Loucy (cell line): ENCODE data around the gene ELL2.

Experiments used
- H2AFZ ChIP-seq: fragments of 200-600 bp; sonication (generic); 2 replicates; pipeline ENCODE4 v1.6.0; 2016; ENCODE audit warnings: antibody characterized with exemption, mild to moderate bottlenecking, low read length, moderate library complexity
- H3F3A ChIP-seq: fragments of 200-600 bp; 2 replicates; pipeline ENCODE4 v1.6.0; 2016; ENCODE audit warnings: antibody characterized with exemption, low read depth, mild to moderate bottlenecking
- H3K27me3 ChIP-seq: fragments of 200-600 bp; sonication (generic); 2 replicates; pipeline ENCODE4 v1.6.1; 2014; ENCODE audit warnings: low read length, mild to moderate bottlenecking; ENCODE audit not compliant: insufficient read depth, poor library complexity, severe bottlenecking
- H3K36me3 ChIP-seq: fragments of 200-600 bp; sonication (generic); 2 replicates; pipeline ENCODE4 v1.6.1; 2016; ENCODE audit warnings: low read length; ENCODE audit not compliant: insufficient read depth
- H3K4me1 ChIP-seq: fragments of 200-600 bp; sonication (generic); 2 replicates; pipeline ENCODE4 v1.5.1; 2014; ENCODE audit warnings: low read length, mild to moderate bottlenecking; ENCODE audit not compliant: insufficient read depth, poor library complexity, severe bottlenecking
- H3K4me2 ChIP-seq: fragments of 200-600 bp; sonication (generic); 2 replicates; pipeline ENCODE4 v1.6.0; 2014; ENCODE audit warnings: antibody characterized with exemption, low read length, low read depth, mild to moderate bottlenecking; ENCODE audit not compliant: poor library complexity, severe bottlenecking
- H3K4me3 ChIP-seq: fragments of 200-600 bp; sonication (generic); 2 replicates; pipeline ENCODE4 v1.5.1; 2014; ENCODE audit warnings: low read length, mild to moderate bottlenecking, mixed read lengths; ENCODE audit not compliant: poor library complexity, severe bottlenecking
- H3K79me2 ChIP-seq: fragments of 200-600 bp; sonication (generic); 2 replicates; pipeline ENCODE4 v1.6.1; 2014; ENCODE audit warnings: low read length; ENCODE audit not compliant: insufficient read depth
- H3K9ac ChIP-seq: fragments of 200-600 bp; sonication (generic); 2 replicates; pipeline ENCODE4 v1.6.0; 2014; ENCODE audit warnings: mild to moderate bottlenecking, low read depth, low read length, moderate library complexity; ENCODE audit not compliant: poor library complexity, severe bottlenecking
- H3K9me2 ChIP-seq: fragments of 200-600 bp; sonication (generic); replicated peaks from 2 replicates; pipeline ENCODE4 v1.6.1; 2016; ENCODE audit warnings: low read depth, low read length, mixed read lengths
- H3K9me3 ChIP-seq: fragments of 200-600 bp; sonication (generic); 2 replicates; pipeline ENCODE4 v1.6.1; 2014; ENCODE audit warnings: mild to moderate bottlenecking, antibody characterized with exemption, low read length, low read depth; ENCODE audit not compliant: insufficient read depth
- H4K20me1 ChIP-seq: fragments of 200-600 bp; sonication (generic); 2 replicates; pipeline ENCODE4 v1.6.0; 2014; ENCODE audit warnings: antibody characterized with exemption, low read length, mild to moderate bottlenecking; ENCODE audit not compliant: insufficient read depth, poor library complexity, severe bottlenecking
- CTCF ChIP-seq: fragments of 200-600 bp; sonication (generic); conservative IDR thresholded peaks from 2 replicates; pipeline ENCODE4 v1.5.1; 2014; ENCODE audit warnings: mild to moderate bottlenecking, antibody characterized with exemption, low read length
- EZH2phosphoT487 ChIP-seq: fragments of 200-600 bp; IDR thresholded peaks from 2 replicates; pipeline ENCODE4 v1.6.1; 2018; ENCODE audit warnings: antibody characterized with exemption, mild to moderate bottlenecking, moderate library complexity, borderline replicate concordance

Gene ELL2

GRCh38 chr5:95864456-95864855, 97.2 kb downstream of the ELL2 start:
- H3K9ac ChIP-seq: no peak overlapping the region
- H3K27me3 ChIP-seq: no peaks in the 10 kb centered on the region
- no peaks in the 10 kb centered on the region for H3K79me2 ChIP-seq
- no peaks in the 10 kb centered on the region for H3F3A ChIP-seq
- no peak overlapping the region for H2AFZ ChIP-seq
- H3K9me2 ChIP-seq: no peaks in the 10 kb centered on the region
- H3K36me3 ChIP-seq: no peaks in the 10 kb centered on the region
- H3K4me1 ChIP-seq: peaks cover 12% of the 10 kb centered on the region
- TF ChIP-seq EZH2phosphoT487 (no peak), CTCF (no peak)
- no peaks in the 10 kb centered on the region for H3K9me3 ChIP-seq
- no peak overlapping the region for H3K4me2 ChIP-seq
- no peaks in the 10 kb centered on the region for H4K20me1 ChIP-seq
- H3K4me3 ChIP-seq: no peak overlapping the region

GRCh38 chr5:95863383-95863757, 98.3 kb downstream of the ELL2 start:
- H3F3A ChIP-seq: no peaks in the 10 kb centered on the region
- no peak overlapping the region for H3K4me2 ChIP-seq
- no peak for TF ChIP-seq EZH2phosphoT487
- TF ChIP-seq CTCF: no peak
- no peak overlapping the region for H3K4me3 ChIP-seq
- no peak overlapping the region for H2AFZ ChIP-seq
- no peaks in the 10 kb centered on the region for H3K9me2 ChIP-seq
- no peaks in the 10 kb centered on the region for H3K36me3 ChIP-seq
- H3K9ac ChIP-seq: no peak overlapping the region
- H4K20me1 ChIP-seq: no peaks in the 10 kb centered on the region
- H3K4me1 ChIP-seq: peaks cover 12% of the 10 kb centered on the region
- H3K27me3 ChIP-seq: no peaks in the 10 kb centered on the region
- no peaks in the 10 kb centered on the region for H3K9me3 ChIP-seq
- H3K79me2 ChIP-seq: no peaks in the 10 kb centered on the region

GRCh38 chr5:95862671-95863382, 98.8 kb downstream of the ELL2 start:
- H3K9me3 ChIP-seq: no peaks in the 10 kb centered on the region
- H2AFZ ChIP-seq: no peak overlapping the region
- no peak overlapping the region for H3K4me3 ChIP-seq
- no peaks in the 10 kb centered on the region for H3K9me2 ChIP-seq
- H3K79me2 ChIP-seq: no peaks in the 10 kb centered on the region
- no peaks in the 10 kb centered on the region for H3K27me3 ChIP-seq
- no peak overlapping the region for H3K9ac ChIP-seq
- no peaks in the 10 kb centered on the region for H3F3A ChIP-seq
- TF ChIP-seq CTCF: no peak
- TF ChIP-seq EZH2phosphoT487: no peak
- H3K4me2 ChIP-seq: no peak overlapping the region
- H3K36me3 ChIP-seq: no peaks in the 10 kb centered on the region
- H3K4me1 ChIP-seq: peaks cover 12% of the 10 kb centered on the region
- no peaks in the 10 kb centered on the region for H4K20me1 ChIP-seq
